GM21723 (cell line): ENCODE results near the gene KRT6A.

ENCODE experiments used
- ATAC-seq: cut with Tn5 transposase; IDR thresholded peaks from one replicate; pipeline ENCODE4 v1.9.1; 2021; ENCODE audit warnings: mild to moderate bottlenecking, moderate library complexity; ENCODE audit not compliant: unreplicated experiment

Gene KRT6A

DNA sequence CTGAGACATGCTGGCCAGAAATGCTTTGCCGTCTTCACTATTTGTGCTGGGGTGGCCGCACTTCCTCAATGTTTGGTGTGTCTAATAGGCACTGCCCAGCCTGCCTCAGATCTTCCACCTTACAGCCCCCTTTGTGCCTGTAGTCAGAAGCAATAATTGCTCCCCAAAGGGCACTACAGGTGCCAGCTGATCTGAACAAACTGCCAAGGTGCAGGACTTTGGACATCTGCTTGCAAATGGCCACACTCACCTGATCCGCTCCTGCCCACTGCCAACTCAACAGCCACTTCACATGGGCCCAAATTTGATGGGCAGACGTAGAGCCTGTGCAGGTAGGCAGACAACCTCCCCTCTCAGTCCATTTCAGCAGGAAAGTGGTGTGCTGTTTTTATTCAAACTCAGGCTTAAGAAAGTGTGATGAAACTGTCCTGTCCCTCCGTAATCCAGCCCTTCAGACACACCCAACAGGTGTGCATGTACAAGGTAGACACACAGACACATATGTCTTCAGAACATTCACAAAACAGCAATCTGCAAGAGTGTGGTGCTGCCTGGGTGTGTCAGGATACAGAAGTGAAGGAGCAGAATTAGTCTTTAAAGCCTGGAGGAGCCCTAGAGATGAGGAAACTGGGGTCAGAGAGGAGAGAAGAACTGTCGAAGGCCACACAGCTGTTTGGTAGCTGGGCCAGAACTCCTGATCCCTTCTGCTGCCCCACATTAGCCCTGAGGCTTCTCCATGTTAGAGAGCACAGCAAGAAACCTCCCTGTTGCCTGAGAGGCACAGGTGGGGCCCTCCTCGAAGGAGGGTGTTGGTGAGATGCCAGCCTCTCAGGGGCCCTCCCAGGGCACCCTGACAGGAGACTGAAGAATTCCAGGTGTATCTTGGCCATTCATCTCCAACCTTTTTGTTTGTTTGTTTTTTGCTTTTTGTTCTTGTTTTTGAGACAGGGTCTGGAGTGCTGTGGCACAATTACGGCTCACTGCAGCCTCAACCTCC is 54.5 kb downstream of the KRT6A start:
- no peak for ATAC-seq

DNA sequence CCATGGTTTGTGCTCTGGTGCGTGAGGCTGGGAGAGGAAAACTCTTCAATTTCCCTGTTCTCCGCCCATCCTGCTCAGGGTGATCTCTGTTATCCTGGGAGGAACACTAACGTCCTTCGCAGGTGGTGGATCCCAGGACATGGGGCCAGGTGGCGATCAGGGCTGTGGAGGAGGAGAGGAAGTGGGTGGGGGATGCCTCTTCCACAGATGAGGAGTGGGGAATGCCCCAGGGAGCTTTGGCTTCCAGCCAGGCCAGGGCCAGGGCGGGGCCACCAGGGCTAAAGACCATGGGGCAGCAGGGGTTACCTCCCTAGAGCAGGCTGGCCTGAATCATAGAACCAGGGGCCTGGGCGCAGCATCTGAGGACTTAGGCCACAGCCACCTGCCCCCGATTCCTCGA is 55.5 kb downstream of the KRT6A start:
- ATAC-seq = no peak
